NK-92 (cell line): ENCODE results near the gene TRAPPC4.
"Not testable (repeated sequence)": the region's sequence is repeated elsewhere in the genome, so short reads cannot be mapped to it uniquely, and the experiment has no call there.

ENCODE experiments used
- DNase-seq: peaks from one replicate; lab custom pipeline; 2025; ENCODE audit not compliant: unreplicated experiment; lab: John Stamatoyannopoulos, UW

TRAPPC4 gene

DNA sequence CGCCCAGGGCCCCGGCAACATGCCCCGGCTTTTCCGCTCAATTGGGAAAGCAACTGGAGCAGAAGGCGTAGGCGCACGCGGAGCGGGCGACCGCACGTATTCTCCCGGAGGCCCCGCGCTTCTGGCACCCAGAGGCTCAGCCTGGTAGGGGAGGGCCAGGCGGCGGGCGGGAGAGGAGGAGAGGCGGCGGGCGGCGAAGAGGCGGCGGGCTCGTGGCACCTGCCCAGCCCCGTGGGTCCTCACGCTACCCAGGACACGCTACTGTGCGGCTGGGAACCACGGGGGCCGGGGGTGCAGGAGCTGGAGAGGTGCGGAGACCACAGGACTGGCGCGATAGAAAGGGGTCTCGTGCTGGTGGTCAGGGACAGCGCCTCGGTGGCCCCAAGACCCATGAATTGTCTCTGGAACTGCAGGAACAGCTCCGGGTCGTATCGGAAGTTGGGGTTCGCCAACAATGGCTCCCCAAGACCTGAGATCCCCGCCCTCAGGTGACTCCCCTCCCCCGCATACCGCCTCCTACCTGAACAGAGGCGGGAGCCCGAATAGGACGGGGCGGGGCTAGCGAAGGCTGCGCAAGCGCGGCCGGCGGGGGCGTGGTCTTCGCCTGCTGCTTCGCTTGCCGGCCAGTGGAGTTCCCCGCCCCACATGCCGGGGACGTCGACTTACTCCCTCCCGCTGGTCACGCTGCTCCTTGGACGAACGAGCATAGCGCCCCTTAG is 11.9 kb downstream of the TRAPPC4 start, which contains the start of gene SLC37A4:
TSS of gene SLC37A4 (minus strand) at position 549 of the 719 bp plus-strand sequence.
- DNase-seq: peak; percentile 83

DNA sequence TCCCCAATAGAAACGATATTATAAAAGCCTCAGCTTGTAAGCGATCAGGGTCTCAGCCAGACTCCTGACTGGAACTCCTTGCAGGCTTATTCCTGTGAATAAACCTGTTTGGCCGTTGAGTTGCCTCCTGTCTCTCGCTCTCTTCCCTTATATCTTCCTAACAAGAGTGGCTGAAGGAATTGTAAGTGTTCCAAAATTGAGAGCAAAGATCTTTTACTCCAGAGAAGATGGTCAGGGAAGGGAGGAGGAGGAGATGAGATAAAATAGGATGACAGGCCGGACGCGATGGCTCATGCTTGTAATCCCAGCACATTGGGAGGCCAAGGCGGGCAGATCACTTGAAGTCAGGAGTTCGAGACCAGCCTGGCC is 13.3 kb downstream of the TRAPPC4 start:
- no peak for DNase-seq

DNA sequence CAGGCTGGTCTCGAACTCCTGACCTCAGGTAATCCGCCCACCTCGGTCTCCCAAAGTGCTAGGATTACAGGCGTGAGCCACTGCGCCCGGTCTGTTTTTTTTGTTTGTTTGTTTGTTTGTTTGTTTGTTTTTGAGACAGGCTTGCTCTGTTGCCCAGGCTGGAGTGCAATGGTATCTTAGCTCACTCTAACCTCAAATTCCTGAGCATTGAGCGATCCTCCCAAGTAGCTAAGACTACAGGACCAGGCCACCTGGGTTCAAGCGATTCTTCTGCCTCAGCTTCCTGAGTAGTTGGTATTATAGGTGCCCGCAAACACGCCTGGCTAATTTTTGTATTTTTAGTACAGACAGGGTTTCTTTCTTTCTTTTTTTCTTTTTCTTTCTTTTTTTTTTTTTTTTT is 14.9 kb downstream of the TRAPPC4 start:
- not testable (repeated sequence) for DNase-seq

DNA sequence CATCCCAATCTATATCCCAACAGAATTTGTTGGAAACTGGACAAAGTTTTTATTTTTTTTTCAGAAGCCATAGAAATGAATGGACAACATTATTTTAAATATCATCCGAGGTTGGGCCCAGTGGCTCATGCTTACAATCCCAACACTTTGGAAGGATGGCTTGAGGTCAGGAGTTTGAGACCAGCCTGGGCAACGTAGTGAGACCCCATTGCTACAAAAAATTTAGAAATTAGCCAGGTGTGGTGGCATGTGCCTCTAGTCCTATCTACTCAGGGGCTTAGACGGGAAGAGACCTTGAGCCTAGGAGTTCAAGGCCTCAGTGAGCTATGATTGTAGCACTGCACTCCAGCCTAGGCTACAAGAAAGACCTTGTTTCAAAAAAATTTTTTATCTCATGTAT is 16.2 kb downstream of the TRAPPC4 start:
- DNase-seq: no peak

DNA sequence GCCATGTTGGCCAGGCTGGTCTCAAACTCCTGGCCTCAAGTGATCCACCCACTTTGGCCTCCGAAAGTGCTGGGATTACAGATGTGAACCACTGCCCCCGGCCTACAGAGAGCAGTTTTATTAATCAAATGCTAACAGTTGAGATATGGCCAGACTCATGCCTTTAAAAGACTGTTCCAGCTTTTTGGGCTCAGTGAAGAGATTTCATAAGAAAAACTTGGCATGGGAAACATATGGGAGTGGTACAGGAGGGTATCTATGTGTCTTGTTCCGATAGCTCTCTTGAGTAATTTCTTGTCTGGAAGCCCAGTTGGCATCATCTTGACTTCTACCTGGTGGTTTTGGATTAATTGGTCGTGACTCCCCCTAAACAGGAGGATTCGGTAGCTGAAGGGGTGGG is 20.3 kb downstream of the TRAPPC4 start:
- DNase-seq: no peak

DNA sequence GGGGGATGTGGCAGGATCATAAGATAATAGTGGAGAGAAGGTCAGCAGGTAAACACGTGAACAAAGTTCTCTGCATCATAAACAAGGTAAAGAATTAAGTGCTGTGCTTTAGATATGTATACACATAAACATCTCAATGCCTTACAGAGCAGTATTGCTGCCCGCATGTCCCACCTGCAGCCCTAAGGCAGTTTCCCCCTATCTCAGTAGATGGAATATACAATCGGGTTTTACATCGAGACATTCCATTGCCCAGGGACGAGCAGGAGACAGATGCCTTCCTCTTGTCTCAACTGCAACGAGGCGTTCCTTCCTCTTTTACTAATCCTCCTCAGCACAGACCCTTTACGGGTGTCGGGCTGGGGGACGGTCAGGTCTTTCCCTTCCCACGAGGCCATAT is 20.9 kb downstream of the TRAPPC4 start:
- not testable (repeated sequence) for DNase-seq

DNA sequence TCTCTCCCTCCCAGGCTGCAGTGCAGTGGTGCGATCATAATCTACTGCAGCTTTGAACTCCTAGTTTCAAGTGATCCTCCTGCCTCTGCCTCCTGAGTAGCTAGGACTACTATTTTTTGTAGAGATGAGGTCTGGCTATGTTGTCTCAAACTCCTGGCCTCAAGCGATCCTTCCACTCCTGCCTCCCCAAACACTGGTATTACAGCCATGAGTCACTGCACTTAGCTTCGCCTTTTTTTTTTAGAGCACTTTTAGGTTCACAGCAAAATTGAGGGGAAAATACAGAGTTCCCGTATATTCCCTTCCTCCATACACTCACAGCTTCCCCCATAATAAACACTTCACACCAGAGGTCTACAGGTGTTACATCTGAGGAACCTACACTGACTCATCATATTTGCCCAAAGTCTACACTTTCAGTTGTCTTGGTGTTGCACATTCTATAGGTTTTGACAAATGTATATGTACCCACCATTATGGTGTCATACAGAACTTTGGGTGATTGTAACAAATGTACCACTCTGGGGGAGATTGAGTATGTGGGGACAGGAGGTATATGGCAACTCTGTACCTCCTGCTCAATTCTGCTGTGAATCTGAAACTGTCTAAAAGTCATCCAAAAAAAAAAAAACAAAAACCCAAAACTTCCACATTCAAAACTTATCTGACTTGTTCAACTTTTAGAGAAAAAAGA is 23.4 kb downstream of the TRAPPC4 start:
- no peak for DNase-seq

DNA sequence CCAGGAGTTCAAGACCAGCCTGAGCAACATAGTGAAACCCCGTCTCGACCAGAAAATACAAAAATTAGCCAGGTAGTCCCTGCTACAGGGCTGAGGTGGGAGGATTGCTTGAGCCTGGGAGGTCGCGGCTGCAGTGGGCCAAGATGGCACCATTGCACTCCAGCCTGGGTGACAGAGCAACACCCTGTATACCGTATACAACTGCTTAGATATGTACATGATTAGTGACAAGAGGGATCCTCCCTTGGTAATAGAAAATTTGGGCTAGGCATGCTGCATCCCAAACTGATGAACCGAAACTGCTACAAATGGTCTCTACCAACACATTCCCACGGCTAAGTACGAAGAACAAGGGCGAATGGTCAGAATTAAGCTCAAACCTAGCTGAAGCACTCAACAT is 24.4 kb downstream of the TRAPPC4 start:
- DNase-seq: no peak

DNA sequence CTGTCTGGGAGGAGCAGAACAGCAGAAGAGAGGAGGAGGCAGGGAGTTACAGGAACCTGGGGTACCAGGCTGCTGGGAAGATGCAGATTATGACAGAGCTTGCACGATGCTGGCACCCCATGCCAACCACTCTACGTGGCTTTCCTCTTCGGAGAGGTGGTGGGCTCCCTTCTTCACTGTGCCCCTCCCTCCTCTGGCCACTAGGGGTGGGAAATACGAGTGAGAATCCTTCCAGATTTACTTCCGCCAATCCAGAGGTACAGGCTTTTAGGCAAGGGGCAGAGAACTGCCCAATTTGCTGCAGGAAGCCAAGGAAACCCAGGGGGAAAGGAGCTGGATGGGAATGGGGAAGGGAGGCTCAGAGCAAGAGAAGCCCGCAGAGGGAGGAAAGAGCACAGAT is 26.1 kb downstream of the TRAPPC4 start:
- DNase-seq: no peak

DNA sequence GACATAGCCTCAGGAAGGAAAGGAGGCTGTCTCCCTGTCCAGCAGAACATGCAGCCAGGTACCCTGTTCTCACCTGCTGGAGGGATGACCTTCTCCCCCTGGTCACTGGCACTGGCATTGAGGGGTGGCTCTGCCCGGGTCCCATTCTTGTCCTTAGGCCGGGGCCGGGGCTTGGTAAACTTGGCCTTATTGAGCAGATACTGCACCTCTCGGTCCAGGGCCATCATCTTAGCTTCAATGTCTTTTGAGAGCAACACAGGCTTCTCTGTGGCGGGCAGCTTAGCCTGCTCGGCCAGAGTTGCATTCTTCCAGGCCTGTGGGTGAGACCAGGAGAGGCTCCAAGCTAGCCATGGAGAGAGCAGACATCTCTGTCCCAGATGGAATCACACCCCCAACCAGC is 27.9 kb downstream of the TRAPPC4 start:
- no peak for DNase-seq

DNA sequence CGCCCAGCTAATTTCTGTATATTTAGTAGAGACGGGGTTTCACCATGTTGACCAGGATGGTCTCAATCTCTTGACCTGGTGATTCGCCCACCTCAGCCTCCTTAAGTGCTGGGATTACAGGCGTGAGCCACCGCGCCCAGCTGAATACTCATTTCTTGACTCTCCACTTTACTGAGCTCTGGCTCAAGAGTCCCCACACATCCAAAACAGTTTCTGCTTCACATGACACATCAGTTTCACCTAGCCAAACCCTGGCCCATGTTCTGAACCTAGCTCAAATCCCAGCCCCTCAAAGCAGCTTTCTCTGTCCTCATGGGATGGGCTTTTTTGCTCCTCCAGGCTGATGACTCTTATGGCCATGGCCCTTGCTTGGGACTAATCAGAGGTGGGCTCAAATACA is 28.6 kb downstream of the TRAPPC4 start:
- DNase-seq: no peak

DNA sequence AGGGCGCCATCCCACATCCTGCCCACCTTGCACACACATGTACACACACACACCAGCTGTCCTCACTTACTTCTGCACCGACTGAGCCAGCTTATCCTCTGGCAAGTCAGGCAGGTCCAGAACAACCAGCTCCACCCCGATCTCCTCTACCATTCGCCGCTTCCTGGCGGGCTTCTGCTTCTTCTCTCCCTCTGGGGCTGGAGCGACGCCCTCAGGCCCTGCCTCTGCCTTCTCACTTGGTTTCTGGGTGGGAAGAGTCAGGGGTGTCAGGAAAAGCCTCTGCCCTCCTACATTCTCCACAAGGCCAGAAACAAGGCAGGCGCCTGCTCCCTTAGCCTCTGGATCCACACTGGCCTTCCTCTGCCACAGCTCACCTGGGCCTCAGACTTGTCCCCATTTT is 30.1 kb downstream of the TRAPPC4 start:
- no peak for DNase-seq

DNA sequence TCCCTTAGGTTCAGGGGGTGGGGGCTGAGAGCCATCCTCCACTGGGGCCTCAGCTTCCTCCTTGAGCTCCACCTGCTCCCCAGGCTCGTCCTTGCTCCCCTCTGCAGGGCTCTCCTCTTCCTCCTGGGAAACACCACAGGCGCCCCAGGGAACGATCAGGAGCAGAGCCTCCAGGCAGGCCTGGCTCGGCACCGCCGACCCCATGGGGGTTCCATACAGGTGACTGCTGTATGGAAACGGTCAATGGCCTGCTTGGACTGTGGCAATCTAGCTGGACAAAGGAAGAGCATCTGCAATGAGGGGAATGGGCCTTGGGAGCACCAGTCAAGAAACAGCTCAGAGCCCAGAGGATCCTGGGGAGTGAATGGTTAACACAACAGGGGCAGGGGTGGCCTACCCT is 30.5 kb downstream of the TRAPPC4 start:
- DNase-seq: no peak

DNA sequence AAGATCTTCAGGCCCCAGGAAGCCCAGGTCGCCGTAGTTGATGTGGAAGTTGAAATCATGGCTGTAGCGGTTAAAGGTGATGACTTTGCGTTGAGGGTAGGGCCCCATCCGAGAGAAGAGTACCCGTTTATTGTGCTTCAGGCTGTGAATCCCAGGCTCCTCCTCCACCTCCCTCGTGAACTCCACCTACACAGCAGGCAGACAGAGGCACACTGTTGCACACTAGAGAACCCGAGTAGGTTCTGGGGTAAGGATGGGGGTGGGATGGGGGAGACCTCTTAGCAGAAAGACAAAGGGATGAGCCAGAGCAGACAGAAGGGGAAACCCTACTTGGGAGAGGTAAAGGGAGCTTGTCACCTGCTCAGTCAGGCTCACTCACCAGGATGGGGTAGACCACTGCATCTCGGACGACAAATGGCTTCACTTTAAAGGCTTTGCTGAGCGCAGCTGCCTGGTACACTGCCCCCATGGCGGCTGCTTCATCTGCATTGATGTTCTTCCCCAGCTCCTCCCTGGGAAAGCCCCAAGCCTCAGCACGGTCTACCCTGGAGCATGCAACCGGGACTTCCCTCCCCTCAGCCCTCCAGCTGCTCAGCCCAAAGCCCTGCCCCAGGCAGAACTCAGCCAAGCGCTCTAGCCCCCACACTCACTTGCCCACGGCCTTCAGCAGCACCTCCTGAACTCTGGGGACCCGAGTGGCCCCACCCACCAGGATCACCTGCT is 33.0 kb downstream of the TRAPPC4 start:
- no peak for DNase-seq

DNA sequence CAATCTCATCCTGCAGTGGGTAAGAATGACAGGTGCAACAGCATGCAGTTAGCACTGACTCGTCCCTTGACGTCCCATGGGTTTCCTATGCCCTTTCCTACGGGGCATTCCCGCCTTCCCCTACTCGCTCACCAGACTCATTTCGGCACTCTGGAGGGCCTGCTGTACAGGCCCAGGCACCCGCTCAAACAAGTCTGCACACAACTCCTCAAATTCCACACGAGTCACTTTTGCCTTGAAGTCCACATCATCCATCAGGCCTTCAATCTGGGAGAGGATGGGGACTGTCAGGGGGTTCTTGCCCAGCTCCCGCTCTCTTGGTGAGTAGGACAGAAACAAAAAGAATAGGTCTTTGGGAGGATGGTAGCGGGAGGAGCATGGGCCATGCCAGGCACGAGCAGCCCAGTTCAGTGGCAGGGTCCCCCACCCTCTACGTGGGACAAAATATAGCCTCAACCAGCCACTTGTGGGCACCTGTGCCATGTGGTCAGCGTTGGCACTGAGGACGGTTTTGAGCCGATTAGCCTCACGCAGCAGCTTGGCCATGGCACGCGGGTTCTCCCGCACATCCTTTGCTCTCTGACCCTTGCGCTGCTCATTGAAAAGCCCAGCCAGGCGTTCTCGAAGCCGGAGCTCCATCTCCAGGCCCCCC is 33.7 kb downstream of the TRAPPC4 start:
- DNase-seq: no peak

DNA sequence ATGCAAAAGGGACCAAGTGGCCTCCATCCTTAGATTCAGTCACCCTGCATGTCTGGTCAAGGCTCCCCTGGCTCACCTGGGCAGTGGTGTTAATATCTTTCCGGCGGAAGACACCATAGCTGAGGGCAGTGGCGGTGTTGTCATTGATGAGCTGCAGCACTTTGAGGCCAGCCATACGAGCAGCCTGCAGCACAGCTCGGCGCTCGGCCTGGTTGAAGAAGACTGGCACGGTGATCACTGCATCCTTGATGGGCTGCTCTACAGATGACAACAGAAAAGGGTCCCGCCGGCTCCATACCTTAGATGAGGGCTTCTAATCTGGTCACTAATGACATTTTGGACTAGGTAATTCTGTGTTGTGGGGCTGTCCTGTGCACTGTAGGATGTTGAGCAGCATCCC is 35.9 kb downstream of the TRAPPC4 start:
- no peak for DNase-seq

DNA sequence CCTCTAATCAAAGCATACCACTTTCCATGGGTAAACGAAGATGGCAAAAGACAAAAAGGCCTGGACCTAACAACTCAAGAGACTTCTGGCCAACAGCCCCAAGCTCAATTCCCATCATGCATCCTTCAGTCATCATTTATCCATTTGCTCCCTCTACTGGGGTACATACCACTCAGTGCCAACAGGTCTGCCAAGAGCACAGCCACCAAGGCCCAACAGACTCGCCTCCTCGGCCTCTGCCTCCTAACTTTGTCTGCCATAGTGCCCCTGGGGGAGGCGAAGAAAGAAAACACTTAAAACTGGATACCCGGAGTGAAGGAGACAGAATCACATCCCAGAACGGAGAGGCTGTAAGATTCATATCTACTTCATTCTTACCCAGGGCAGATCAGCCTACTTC is 37.3 kb downstream of the TRAPPC4 start:
- no peak for DNase-seq

DNA sequence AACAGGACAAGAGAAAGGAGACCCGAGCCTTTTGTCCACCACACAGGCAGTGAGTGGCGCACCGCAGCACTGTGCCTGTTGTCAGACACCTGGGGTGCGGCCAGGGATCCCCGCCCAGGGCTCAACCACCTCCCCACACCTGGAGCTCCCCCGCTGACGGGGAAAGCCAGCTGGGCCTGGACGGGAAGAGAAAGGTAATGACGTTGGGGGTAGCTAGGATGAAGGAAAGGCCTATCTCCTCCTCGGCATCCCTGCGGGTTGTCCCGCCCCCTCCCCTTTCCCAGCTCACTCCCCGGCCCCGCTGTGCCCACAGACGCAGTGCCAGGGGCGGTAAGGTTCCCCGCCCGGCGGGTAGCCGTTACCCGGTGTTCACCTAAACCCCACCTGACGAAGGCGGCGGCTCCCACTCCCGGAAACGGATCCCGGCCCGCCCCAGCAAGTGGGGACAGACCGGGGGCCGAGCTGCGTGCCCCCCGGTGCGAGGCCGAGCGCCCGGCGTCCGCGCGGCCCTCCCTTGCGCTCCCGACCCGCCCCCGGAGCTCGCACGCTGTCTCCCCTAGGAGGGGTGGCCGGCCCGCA is 37.9 kb downstream of the TRAPPC4 start:
- DNase-seq: no peak

DNA sequence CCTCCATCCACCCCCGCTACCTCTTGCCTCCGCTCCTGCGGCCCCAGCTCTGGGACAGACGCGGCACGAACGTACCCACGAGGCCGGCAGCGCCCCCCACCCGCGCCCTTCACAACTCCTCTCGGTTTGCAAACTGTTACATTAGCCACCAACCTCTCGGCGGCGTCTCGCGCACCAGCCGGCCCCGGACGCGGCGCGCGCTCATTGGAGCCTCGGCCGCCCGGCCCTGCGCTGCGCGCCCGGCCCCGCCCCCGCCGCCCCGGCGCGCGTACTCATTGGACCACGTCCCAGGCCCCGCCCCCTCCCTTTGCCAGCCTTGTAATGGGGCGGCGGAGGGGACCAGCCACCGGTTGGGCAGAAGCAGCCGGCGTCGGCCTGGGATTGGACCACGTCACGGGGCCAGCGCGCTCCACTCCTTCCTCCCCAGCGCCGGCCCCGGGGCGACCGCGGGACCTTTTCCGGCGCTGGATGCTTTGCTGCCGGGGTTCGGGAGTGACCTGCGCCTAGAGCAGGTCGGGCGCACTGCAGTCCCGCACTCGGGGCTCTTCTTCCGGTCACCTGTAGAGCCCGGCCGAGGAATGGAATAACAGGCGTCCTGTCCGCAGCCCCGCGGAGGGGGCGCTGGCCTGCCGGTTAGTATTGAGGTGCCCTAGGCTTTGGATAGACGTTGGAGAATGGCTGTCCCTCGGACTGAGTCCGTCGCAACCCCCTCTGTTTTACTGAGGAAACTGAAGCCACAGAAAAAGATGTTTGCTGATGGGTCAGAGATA is 38.6 kb downstream of the TRAPPC4 start, which contains the start of gene HYOU1:
TSS of gene HYOU1 (minus strand) at position 206 of the 770 bp plus-strand sequence. CDS start 1,045 bp downstream, outside the sequence.
- DNase-seq: peak; percentile 76

DNA sequence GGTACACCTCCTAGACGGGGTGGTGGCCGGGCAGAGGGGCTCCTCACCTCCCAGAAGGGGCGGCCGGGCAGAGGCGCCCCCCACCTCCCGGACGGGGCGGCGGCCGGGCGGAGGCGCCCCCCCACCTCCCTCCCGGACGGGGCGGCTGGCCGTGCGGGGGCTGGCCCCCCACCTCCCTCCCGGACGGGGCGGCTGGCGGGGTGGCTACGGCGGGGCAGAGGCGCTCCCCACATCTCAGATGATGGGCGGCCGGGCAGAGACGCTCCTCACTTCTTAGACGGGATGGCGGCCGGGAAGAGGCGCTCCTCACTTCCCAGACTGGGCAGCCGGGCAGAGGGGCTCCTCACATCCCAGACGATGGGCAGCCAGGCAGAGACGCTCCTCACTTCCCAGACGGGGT is 40.6 kb downstream of the TRAPPC4 start:
- not testable (repeated sequence) for DNase-seq
